ENCODE data around the gene EFHC1.
A peak's percentile ranks its signal among the peaks of the same experiment; 100 is the strongest.

EFHC1 gene

GRCh38 chr6:52498538-52499017 lies 78.4 kb downstream of the EFHC1 start:
- H3K9me3 ChIP-seq (ENCODE audit: control insufficient read depth in 5 of 5, low read length in 5 of 5) = no peaks in the 10 kb centered on the region
- peak overlapping the region; percentile 43 for H3K27ac ChIP-seq (ENCODE audit: low read depth, low read length)
- H3K36me3 ChIP-seq (ENCODE audit: control insufficient read depth in 5 of 5, insufficient read depth in 5 of 5, low read length in 5 of 5) = peaks cover 0 to 21% (median 12%) of the 10 kb centered on the region in 5 donors
- no peaks in the 10 kb centered on the region for H3K27me3 ChIP-seq (ENCODE audit: control insufficient read depth in 5 of 5, insufficient read depth in 4 of 5, low read length in 5 of 5)
- H3K9ac ChIP-seq (ENCODE audit: low read length in 5 of 5) = no peak overlapping the region
- H3K4me1 ChIP-seq (ENCODE audit: control insufficient read depth in 5 of 5, insufficient read depth in 5 of 5, low read length in 5 of 5) = peaks cover 3 to 40% (median 32%) of the 10 kb centered on the region in 5 donors
- H3K4me3 ChIP-seq (ENCODE audit: low read depth in 1 of 5, low read length in 5 of 5) = no peak overlapping the region

GRCh38 chr6:52499026-52499425 lies 78.9 kb downstream of the EFHC1 start:
- H3K27me3 ChIP-seq (ENCODE audit: control insufficient read depth in 5 of 5, insufficient read depth in 4 of 5, low read length in 5 of 5) = no peaks in the 10 kb centered on the region
- H3K4me3 ChIP-seq (ENCODE audit: low read depth in 1 of 5, low read length in 5 of 5) = no peak overlapping the region
- peaks cover 4 to 45% (median 36%) of the 10 kb centered on the region in 5 donors for H3K4me1 ChIP-seq (ENCODE audit: control insufficient read depth in 5 of 5, insufficient read depth in 5 of 5, low read length in 5 of 5)
- peaks cover 0 to 21% (median 12%) of the 10 kb centered on the region in 5 donors for H3K36me3 ChIP-seq (ENCODE audit: control insufficient read depth in 5 of 5, insufficient read depth in 5 of 5, low read length in 5 of 5)
- peak overlapping the region; percentile 4 for H3K27ac ChIP-seq (ENCODE audit: low read depth, low read length)
- no peaks in the 10 kb centered on the region for H3K9me3 ChIP-seq (ENCODE audit: control insufficient read depth in 5 of 5, low read length in 5 of 5)
- no peak overlapping the region for H3K9ac ChIP-seq (ENCODE audit: low read length in 5 of 5)

GRCh38 chr6:52499681-52500236 lies 79.6 kb downstream of the EFHC1 start:
- H3K9ac ChIP-seq (ENCODE audit: low read length in 5 of 5) = no peak overlapping the region
- H3K36me3 ChIP-seq (ENCODE audit: control insufficient read depth in 5 of 5, insufficient read depth in 5 of 5, low read length in 5 of 5) = peaks cover 0 to 25% (median 12%) of the 10 kb centered on the region in 5 donors
- peak overlapping the region; percentile 4 for H3K27ac ChIP-seq (ENCODE audit: low read depth, low read length)
- H3K4me3 ChIP-seq (ENCODE audit: low read depth in 1 of 5, low read length in 5 of 5) = no peak overlapping the region
- H3K4me1 ChIP-seq (ENCODE audit: control insufficient read depth in 5 of 5, insufficient read depth in 5 of 5, low read length in 5 of 5) = peaks cover 9 to 52% (median 44%) of the 10 kb centered on the region in 5 donors
- no peaks in the 10 kb centered on the region for H3K9me3 ChIP-seq (ENCODE audit: control insufficient read depth in 5 of 5, low read length in 5 of 5)
- H3K27me3 ChIP-seq (ENCODE audit: control insufficient read depth in 5 of 5, insufficient read depth in 4 of 5, low read length in 5 of 5) = no peaks in the 10 kb centered on the region

GRCh38 chr6:52500238-52501129 lies 80.3 kb downstream of the EFHC1 start:
- Histone ChIP-seq H3K9me3 (ENCODE audit: control insufficient read depth in 5 of 5, low read length in 5 of 5) (no peaks in the 10 kb centered on the region), H3K4me1 (ENCODE audit: control insufficient read depth in 5 of 5, insufficient read depth in 5 of 5, low read length in 5 of 5) (peaks cover 9 to 55% (median 47%) of the 10 kb centered on the region in 5 donors), H3K27me3 (ENCODE audit: control insufficient read depth in 5 of 5, insufficient read depth in 4 of 5, low read length in 5 of 5) (no peaks in the 10 kb centered on the region), H3K4me3 (ENCODE audit: low read depth in 1 of 5, low read length in 5 of 5) (no peak overlapping the region), H3K36me3 (ENCODE audit: control insufficient read depth in 5 of 5, insufficient read depth in 5 of 5, low read length in 5 of 5) (peaks cover 0 to 26% (median 12%) of the 10 kb centered on the region in 5 donors), H3K9ac (ENCODE audit: low read length in 5 of 5) (no peak overlapping the region), H3K27ac (ENCODE audit: low read depth, low read length) (no peak overlapping the region)

GRCh38 chr6:52502306-52503029 lies 82.3 kb downstream of the EFHC1 start:
- H3K4me1 ChIP-seq (ENCODE audit: control insufficient read depth in 5 of 5, insufficient read depth in 5 of 5, low read length in 5 of 5) = peaks cover 9 to 58% (median 49%) of the 10 kb centered on the region in 5 donors
- no peaks in the 10 kb centered on the region for H3K9me3 ChIP-seq (ENCODE audit: control insufficient read depth in 5 of 5, low read length in 5 of 5)
- H3K36me3 ChIP-seq (ENCODE audit: control insufficient read depth in 5 of 5, insufficient read depth in 5 of 5, low read length in 5 of 5) = peaks cover 0 to 42% (median 25%) of the 10 kb centered on the region in 5 donors
- no peak overlapping the region for H3K9ac ChIP-seq (ENCODE audit: low read length in 5 of 5)
- no peak overlapping the region for H3K27ac ChIP-seq (ENCODE audit: low read depth, low read length)
- H3K4me3 ChIP-seq (ENCODE audit: low read depth in 1 of 5, low read length in 5 of 5) = no peak overlapping the region
- no peaks in the 10 kb centered on the region for H3K27me3 ChIP-seq (ENCODE audit: control insufficient read depth in 5 of 5, insufficient read depth in 4 of 5, low read length in 5 of 5)

- Histone ChIP-seq H3K27me3 (ENCODE audit: control insufficient read depth in 5 of 5, insufficient read depth in 4 of 5, low read length in 5 of 5) (no peaks in the 10 kb centered on the region), H3K4me1 (ENCODE audit: control insufficient read depth in 5 of 5, insufficient read depth in 5 of 5, low read length in 5 of 5) (peaks cover 9 to 60% (median 58%) of the 10 kb centered on the region in 5 donors), H3K4me3 (ENCODE audit: low read depth in 1 of 5, low read length in 5 of 5) (no peak overlapping the region), H3K36me3 (ENCODE audit: control insufficient read depth in 5 of 5, insufficient read depth in 5 of 5, low read length in 5 of 5) (peaks cover 0 to 47% (median 29%) of the 10 kb centered on the region in 5 donors), H3K9ac (ENCODE audit: low read length in 5 of 5) (peak overlapping the region in 2 of 5 donors; percentile 5), H3K27ac (ENCODE audit: low read depth, low read length) (peak overlapping the region; percentile 41), H3K9me3 (ENCODE audit: control insufficient read depth in 5 of 5, low read length in 5 of 5) (no peaks in the 10 kb centered on the region)
These were observed 83.2 kb downstream of the EFHC1 start for GRCh38 chr6:52503323-52503747.

- Histone ChIP-seq H3K4me3 (ENCODE audit: low read depth in 1 of 5, low read length in 5 of 5) (no peak overlapping the region), H3K9me3 (ENCODE audit: control insufficient read depth in 5 of 5, low read length in 5 of 5) (no peaks in the 10 kb centered on the region), H3K36me3 (ENCODE audit: control insufficient read depth in 5 of 5, insufficient read depth in 5 of 5, low read length in 5 of 5) (peaks cover 0 to 53% (median 33%) of the 10 kb centered on the region in 5 donors), H3K27me3 (ENCODE audit: control insufficient read depth in 5 of 5, insufficient read depth in 4 of 5, low read length in 5 of 5) (no peaks in the 10 kb centered on the region), H3K9ac (ENCODE audit: low read length in 5 of 5) (peak overlapping the region in 2 of 5 donors; percentile 5 to 25), H3K4me1 (ENCODE audit: control insufficient read depth in 5 of 5, insufficient read depth in 5 of 5, low read length in 5 of 5) (peaks cover 9 to 54% (median 52%) of the 10 kb centered on the region in 5 donors), H3K27ac (ENCODE audit: low read depth, low read length) (peak overlapping the region; percentile 70)
These were observed 84.0 kb downstream of the EFHC1 start for GRCh38 chr6:52503851-52504781.

GRCh38 chr6:52504782-52505136 lies 84.6 kb downstream of the EFHC1 start:
- Histone ChIP-seq H3K27me3 (ENCODE audit: control insufficient read depth in 5 of 5, insufficient read depth in 4 of 5, low read length in 5 of 5) (no peaks in the 10 kb centered on the region), H3K9me3 (ENCODE audit: control insufficient read depth in 5 of 5, low read length in 5 of 5) (no peaks in the 10 kb centered on the region), H3K36me3 (ENCODE audit: control insufficient read depth in 5 of 5, insufficient read depth in 5 of 5, low read length in 5 of 5) (peaks cover 0 to 59% (median 39%) of the 10 kb centered on the region in 5 donors), H3K4me3 (ENCODE audit: low read depth in 1 of 5, low read length in 5 of 5) (no peak overlapping the region), H3K27ac (ENCODE audit: low read depth, low read length) (peak overlapping the region; percentile 70), H3K9ac (ENCODE audit: low read length in 5 of 5) (no peak overlapping the region), H3K4me1 (ENCODE audit: control insufficient read depth in 5 of 5, insufficient read depth in 5 of 5, low read length in 5 of 5) (peaks cover 9 to 47% (median 46%) of the 10 kb centered on the region in 5 donors)

Data from subcutaneous abdominal adipose tissue (tissue), 5 donors.